SHP77 (cell line): ENCODE measurements around the gene FAM111A.

ENCODE experiments used
- DNase-seq, 2 experiments: peaks; one replicate each; lab custom pipeline; 2025; lab: John Stamatoyannopoulos, UW

FAM111A gene

GRCh38 chr11:59200423-59200746 lies 57.7 kb downstream of the FAM111A start:
- no peak for DNase-seq

- DNase-seq = no peak
Measured at GRCh38 chr11:59201353-59201752, 58.7 kb downstream of the FAM111A start.
